Measurements from ENCODE around the gene SNX11. TPM values are rescaled to one million over a fixed set of nuclear protein-coding genes. Genes with fewer than 3 reads are reported as not detected.

SNX11 gene
- total RNA-seq, 2 donors from 2014 or later = 15.2 to 16.0 TPM

- H3K4me1 ChIP-seq (replicated peaks) = no peaks in the 10 kb centered on the region
- no peaks in the 10 kb centered on the region for H3K9me3 ChIP-seq
- intact Hi-C loops (cut with DNase I) = no loop called here
- no peak for DNase-seq (ENCODE audit: low spot score)
- H3K27me3 ChIP-seq (replicated peaks; ENCODE audit: insufficient read depth) = no peaks in the 10 kb centered on the region
- no peak overlapping the region for H3K4me3 ChIP-seq
- WGBS = 79% methylated on average over 9 of the region's 9 CpGs
- no peaks in the 10 kb centered on the region for H3K36me3 ChIP-seq
- no peak overlapping the region for H3K27ac ChIP-seq
- no peak for TF ChIP-seq CTCF (IDR thresholded peaks at IDR 0.05)
Observed at GRCh38 chr17:48110761-48111160, 3.2 kb downstream of the SNX11 start.

- intact Hi-C loops (cut with DNase I) = no loop called here
- H3K36me3 ChIP-seq = no peaks in the 10 kb centered on the region
- no peaks in the 10 kb centered on the region for H3K4me1 ChIP-seq (replicated peaks)
- 81% methylated on average over 2 of the region's 2 CpGs for WGBS
- no peak for TF ChIP-seq POLR2A (IDR thresholded peaks at IDR 0.05)
- no peak for TF ChIP-seq POLR2AphosphoS5 (IDR thresholded peaks at IDR 0.05)
- DNase-seq (ENCODE audit: low spot score) = no peak
- no peak overlapping the region for H3K27ac ChIP-seq
- H3K27me3 ChIP-seq (replicated peaks; ENCODE audit: insufficient read depth) = no peaks in the 10 kb centered on the region
- H3K4me3 ChIP-seq = no peak overlapping the region
- no peaks in the 10 kb centered on the region for H3K9me3 ChIP-seq
Observed at GRCh38 chr17:48111937-48112241, 4.3 kb downstream of the SNX11 start.

GRCh38 chr17:48113201-48113676 lies 5.7 kb downstream of the SNX11 start:
- WGBS = 91% methylated on average over 5 of the region's 5 CpGs
- TF ChIP-seq POLR2A (IDR thresholded peaks at IDR 0.05) (no peak), CTCF (IDR thresholded peaks at IDR 0.05) (no peak), POLR2AphosphoS5 (IDR thresholded peaks at IDR 0.05) (no peak)
- Histone ChIP-seq H3K4me3 (no peak overlapping the region), H3K36me3 (no peaks in the 10 kb centered on the region), H3K9me3 (no peaks in the 10 kb centered on the region), H3K27ac (no peak overlapping the region), H3K27me3 (replicated peaks; ENCODE audit: insufficient read depth) (no peaks in the 10 kb centered on the region), H3K4me1 (replicated peaks) (no peaks in the 10 kb centered on the region)
- intact Hi-C loops (cut with DNase I) = no loop called here
- no peak for DNase-seq (ENCODE audit: low spot score)

GRCh38 chr17:48121923-48122664 lies 14.5 kb downstream of the SNX11 start:
- intact Hi-C loops (cut with DNase I) = no loop called here
- Histone ChIP-seq H3K27ac (no peak overlapping the region), H3K4me3 (no peak overlapping the region), H3K27me3 (replicated peaks; ENCODE audit: insufficient read depth) (no peaks in the 10 kb centered on the region), H3K36me3 (peaks cover 0 to 10% of the 10 kb centered on the region in 2 donors), H3K9me3 (no peaks in the 10 kb centered on the region), H3K4me1 (replicated peaks) (no peaks in the 10 kb centered on the region)
- no peak for TF ChIP-seq POLR2A (IDR thresholded peaks at IDR 0.05)
- TF ChIP-seq CTCF (IDR thresholded peaks at IDR 0.05) = no peak
- no peak for TF ChIP-seq POLR2AphosphoS5 (IDR thresholded peaks at IDR 0.05)
- 73% methylated on average over 9 of the region's 9 CpGs for WGBS
- DNase-seq (ENCODE audit: low spot score) = no peak

GRCh38 chr17:48122665-48123045 lies 15.1 kb downstream of the SNX11 start:
- intact Hi-C loops (cut with DNase I) = no loop called here

More at GRCh38 chr17:48122665-48123045, 15.1 kb downstream of the SNX11 start:
- 90% methylated on average over 3 of the region's 3 CpGs for WGBS
- H3K27ac ChIP-seq = no peak overlapping the region
- DNase-seq (ENCODE audit: low spot score) = no peak
- no peaks in the 10 kb centered on the region for H3K27me3 ChIP-seq (replicated peaks; ENCODE audit: insufficient read depth)
- H3K36me3 ChIP-seq = peaks cover 0 to 10% of the 10 kb centered on the region in 2 donors
- no peak overlapping the region for H3K4me3 ChIP-seq
- no peaks in the 10 kb centered on the region for H3K9me3 ChIP-seq
- TF ChIP-seq POLR2A (IDR thresholded peaks at IDR 0.05) (no peak), POLR2AphosphoS5 (IDR thresholded peaks at IDR 0.05) (no peak), CTCF (IDR thresholded peaks at IDR 0.05) (no peak)
- no peaks in the 10 kb centered on the region for H3K4me1 ChIP-seq (replicated peaks)
